Gastrocnemius medialis (tissue), 4 donors: ENCODE results near the gene LMX1B. TPM values are rescaled to one million over a fixed set of nuclear protein-coding genes. Genes with fewer than 3 reads are reported as not detected.

ENCODE experiments used
- ATAC-seq, 2 donors: fragments of 150-250 bp; one replicate each; pipeline ENCODE4 v1.9.1; 2016
- DNase-seq, 2 donors: peaks; one replicate each; pipeline ENCODE4 v3.0.0-alpha.2; 2019
- H3K27ac ChIP-seq, 4 donors: fragments of 200-600 bp; sonication (generic); 1 replicate in 1 of 4; 2 replicates in 3 of 4; pipeline ENCODE4 v1.5.1; 2016 to 2018; ENCODE audit warnings: mild to moderate bottlenecking in 2 of 4, moderate library complexity in 1 of 4
- H3K27me3 ChIP-seq, 3 donors: fragments of 200-600 bp; sonication (generic) in 2 of 3; 1 replicate in 1 of 3; 2 replicates in 2 of 3; pipeline versions ENCODE4 v1.5.1 to v1.6.0; 2016 to 2019; ENCODE audit warnings: mild to moderate bottlenecking in 1 of 3, moderate library complexity in 1 of 3
- H3K36me3 ChIP-seq, 2 donors: fragments of 200-600 bp; sonication (generic) in 1 of 2; one replicate each; pipeline ENCODE4 v1.5.1; 2017 to 2018
- H3K4me1 ChIP-seq, 2 donors: fragments of 200-600 bp; sonication (generic) in 1 of 2; one replicate each; pipeline ENCODE4 v1.5.1; 2016 to 2017; ENCODE audit warnings: mild to moderate bottlenecking in 2 of 2
- H3K4me3 ChIP-seq, 4 donors: fragments of 200-600 bp; sonication (generic) in 3 of 4; 1 replicate in 1 of 4; 2 replicates in 3 of 4; pipeline ENCODE4 v1.5.1; 2016 to 2019; ENCODE audit warnings: mild to moderate bottlenecking in 2 of 4
- H3K9me3 ChIP-seq, 3 donors: fragments of 200-600 bp; sonication (generic) in 2 of 3; 1 replicate in 1 of 3; 2 replicates in 2 of 3; pipeline ENCODE4 v1.5.1; 2016 to 2019
- POLR2A ChIP-seq, 2 donors: fragments of 450-650 bp; IDR thresholded peaks; one replicate each; pipeline ENCODE4 v1.6.1; 2017; ENCODE audit warnings: antibody characterized with exemption in 2 of 2, mild to moderate bottlenecking in 2 of 2, moderate library complexity in 2 of 2
- in situ Hi-C, 4 donors: fragments of 200-750 bp; cut with MboI; loops; one replicate each; pipeline versions ENCODE4 v1.15.0 to v1.8.0; 2017; ENCODE audit warnings: low sequenced_read_pairs in 4 of 4
- intact Hi-C: fragments of 100-400 bp; cut with DNase I; formaldehyde crosslinking; loops from one replicate; pipeline ENCODE4 v1.15.1; 2023; ENCODE audit warnings: low total_unique reads
- total RNA-seq, 4 donors: library from RNA; depleted of rRNA; stranded (reverse); fragments of >200 nt; gene quantifications; one replicate each; pipeline versions ENCODE4 v1.1.0 to v1.2.3, GENCODE V29; 2016
- TF ChIP-seq, protein P1 (sequence below), 5 experiments: fragments of 450-650 bp in 3 of 5; fragments of 200-600 bp in 2 of 5; sonication (generic) in 2 of 5; IDR thresholded peaks in 4 of 5; conservative IDR thresholded peaks in 1 of 5; 1 replicate in 4 of 5; 2 replicates in 1 of 5; pipeline ENCODE4 v1.5.1; 2016 to 2019; ENCODE audit warnings: antibody characterized with exemption in 5 of 5, mild to moderate bottlenecking in 3 of 5, moderate library complexity in 3 of 5

LMX1B gene
- total RNA-seq, 4 donors from 2014 or later, result 0.31 to 0.46 (median 0.35) TPM; not detected in 1

DNA sequence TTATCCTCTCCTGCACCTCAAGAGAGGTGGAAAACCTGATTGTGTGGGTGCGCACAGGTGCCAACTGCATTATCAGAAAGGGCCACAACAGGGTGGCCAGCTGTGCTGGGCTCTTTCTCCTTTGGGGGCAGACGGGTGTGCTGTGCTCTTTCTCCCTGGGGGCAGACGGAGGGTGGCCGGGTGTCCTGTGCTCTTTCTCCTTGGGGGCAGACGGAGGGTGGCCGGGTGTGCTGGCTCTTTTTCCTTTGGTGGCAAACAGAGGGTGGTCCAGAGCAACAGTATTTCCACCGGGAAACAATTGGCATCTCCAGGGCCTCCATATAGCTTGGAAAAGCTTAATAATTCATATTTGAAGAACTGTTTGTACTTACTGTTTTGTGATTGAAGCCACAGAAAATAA, 6.8 kb downstream of the LMX1B start:
- H3K4me3 ChIP-seq, result no peak overlapping the region
- peaks cover 53 to 72% (median 68%) of the 10 kb centered on the region in 3 donors for H3K27me3 ChIP-seq
- ATAC-seq (no peak), DNase-seq (no peak)
- intact Hi-C loops (no loop called here), in situ Hi-C loops (no loop called here)
- no peak overlapping the region for H3K27ac ChIP-seq
- TF ChIP-seq POLR2A (IDR thresholded peaks at IDR 0.05), result no peak
- H3K36me3 ChIP-seq, result no peaks in the 10 kb centered on the region
- H3K9me3 ChIP-seq, result no peaks in the 10 kb centered on the region
- peaks cover 0 to 7% of the 10 kb centered on the region in 2 donors for H3K4me1 ChIP-seq

DNA sequence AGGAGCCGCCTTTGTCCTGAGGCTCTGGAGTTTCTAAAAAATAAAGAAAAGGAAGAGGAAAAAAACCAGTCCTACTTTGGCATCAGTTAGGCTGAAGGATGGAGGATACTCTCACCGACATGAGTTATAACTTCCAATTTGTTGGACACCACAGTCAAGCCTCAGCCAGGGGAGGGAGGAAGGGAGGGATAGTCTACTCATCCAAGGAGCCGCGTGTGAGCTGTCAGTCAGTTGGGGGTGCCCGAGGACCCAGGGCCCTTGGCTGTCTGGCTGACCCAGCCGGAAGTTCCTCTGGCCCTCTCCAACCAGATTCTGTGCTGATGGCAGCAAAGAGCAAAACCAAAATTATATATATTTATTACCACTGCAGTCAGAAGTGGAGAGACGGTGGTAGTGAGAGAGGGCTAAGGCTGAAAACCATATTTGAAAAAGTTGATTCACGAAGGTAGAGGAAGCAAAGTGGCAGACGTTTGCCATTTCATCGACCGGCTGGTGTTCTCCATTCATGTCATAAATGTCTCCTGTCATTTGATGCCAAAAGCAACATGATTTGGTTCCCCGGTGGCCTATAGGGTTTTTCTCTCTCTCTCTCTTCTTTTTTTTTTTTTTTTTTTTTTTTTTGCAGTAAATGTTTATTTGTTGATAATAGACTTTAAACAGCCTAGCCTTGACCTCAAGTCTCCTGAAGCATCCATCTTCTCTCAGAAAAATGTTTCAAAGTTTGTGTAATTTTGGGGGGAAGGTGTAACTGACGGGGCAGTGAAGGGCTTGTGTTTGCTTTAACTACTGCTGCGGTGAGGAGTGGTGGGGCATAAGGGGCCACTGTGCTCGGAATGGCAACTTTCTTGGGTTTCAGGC, 7.6 kb downstream of the LMX1B start:
- H3K9me3 ChIP-seq, result no peaks in the 10 kb centered on the region
- DNase-seq, result no peak
- peaks cover 4 to 15% of the 10 kb centered on the region in 2 donors for H3K4me1 ChIP-seq
- no peak overlapping the region for H3K4me3 ChIP-seq
- no peak overlapping the region for H3K27ac ChIP-seq
- ATAC-seq, result no peak
- TF ChIP-seq, protein P1, sequence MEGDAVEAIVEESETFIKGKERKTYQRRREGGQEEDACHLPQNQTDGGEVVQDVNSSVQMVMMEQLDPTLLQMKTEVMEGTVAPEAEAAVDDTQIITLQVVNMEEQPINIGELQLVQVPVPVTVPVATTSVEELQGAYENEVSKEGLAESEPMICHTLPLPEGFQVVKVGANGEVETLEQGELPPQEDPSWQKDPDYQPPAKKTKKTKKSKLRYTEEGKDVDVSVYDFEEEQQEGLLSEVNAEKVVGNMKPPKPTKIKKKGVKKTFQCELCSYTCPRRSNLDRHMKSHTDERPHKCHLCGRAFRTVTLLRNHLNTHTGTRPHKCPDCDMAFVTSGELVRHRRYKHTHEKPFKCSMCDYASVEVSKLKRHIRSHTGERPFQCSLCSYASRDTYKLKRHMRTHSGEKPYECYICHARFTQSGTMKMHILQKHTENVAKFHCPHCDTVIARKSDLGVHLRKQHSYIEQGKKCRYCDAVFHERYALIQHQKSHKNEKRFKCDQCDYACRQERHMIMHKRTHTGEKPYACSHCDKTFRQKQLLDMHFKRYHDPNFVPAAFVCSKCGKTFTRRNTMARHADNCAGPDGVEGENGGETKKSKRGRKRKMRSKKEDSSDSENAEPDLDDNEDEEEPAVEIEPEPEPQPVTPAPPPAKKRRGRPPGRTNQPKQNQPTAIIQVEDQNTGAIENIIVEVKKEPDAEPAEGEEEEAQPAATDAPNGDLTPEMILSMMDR (IDR thresholded peaks at IDR 0.05 in 4 of 5, conservative IDR thresholded peaks at IDR 0.05 in 1 of 5), result no peak
- TF ChIP-seq POLR2A (IDR thresholded peaks at IDR 0.05), result no peak
- H3K36me3 ChIP-seq, result no peaks in the 10 kb centered on the region
- in situ Hi-C loops (no loop called here), intact Hi-C loops (no loop called here)
- H3K27me3 ChIP-seq, result peaks cover 56 to 72% (median 68%) of the 10 kb centered on the region in 3 donors

DNA sequence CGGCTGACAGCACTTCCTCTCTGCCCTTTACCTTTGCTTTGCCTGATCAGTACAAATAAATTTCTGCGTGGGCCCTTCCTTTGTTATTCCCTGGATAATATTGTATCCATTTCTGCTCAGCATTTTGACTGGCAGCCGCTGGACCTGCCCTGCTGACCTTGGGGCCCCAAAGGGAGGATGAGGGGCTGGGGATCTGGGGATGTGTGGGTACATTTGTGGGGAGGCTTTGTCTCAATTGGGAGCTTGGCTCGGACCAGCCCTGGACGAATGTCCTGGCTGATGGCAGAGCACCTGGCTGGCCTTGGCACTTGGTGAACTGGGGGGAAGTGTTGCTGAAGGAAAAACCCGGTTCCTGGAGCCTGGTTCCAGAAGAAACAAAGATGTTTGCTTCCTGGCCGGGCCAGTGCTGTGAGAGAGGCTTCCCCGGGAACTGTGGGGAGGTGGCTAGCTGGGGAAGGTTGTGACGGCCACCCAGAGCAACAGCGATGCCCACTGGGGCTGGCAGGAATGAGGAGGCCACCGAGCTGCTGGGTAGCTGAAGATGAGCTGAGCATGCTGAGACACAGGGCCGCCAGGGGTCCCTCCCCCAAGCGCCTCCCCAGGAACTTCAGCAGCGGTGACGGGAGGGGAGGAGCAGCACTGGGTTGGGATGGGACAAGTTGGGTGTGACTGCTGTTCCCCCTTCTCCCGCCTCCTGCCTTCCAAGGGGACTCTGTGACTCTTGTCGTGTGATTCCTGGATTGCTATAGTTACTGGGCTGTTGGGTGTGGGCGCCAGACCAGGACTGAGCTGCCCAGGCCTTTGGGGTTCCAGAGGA, 8.4 kb downstream of the LMX1B start:
- in situ Hi-C loops, result no loop called here
- no peaks in the 10 kb centered on the region for H3K36me3 ChIP-seq
- peaks cover 60 to 75% (median 71%) of the 10 kb centered on the region in 3 donors for H3K27me3 ChIP-seq
- intact Hi-C loops, result no loop called here
- DNase-seq, result no peak
- peaks cover 7 to 18% of the 10 kb centered on the region in 2 donors for H3K4me1 ChIP-seq
- ATAC-seq, result no peak
- no peaks in the 10 kb centered on the region for H3K9me3 ChIP-seq
- H3K4me3 ChIP-seq, result no peak overlapping the region
- H3K27ac ChIP-seq, result no peak overlapping the region
- TF ChIP-seq, protein P1 (IDR thresholded peaks at IDR 0.05 in 4 of 5, conservative IDR thresholded peaks at IDR 0.05 in 1 of 5), result no peak
- TF ChIP-seq POLR2A (IDR thresholded peaks at IDR 0.05), result no peak

DNA sequence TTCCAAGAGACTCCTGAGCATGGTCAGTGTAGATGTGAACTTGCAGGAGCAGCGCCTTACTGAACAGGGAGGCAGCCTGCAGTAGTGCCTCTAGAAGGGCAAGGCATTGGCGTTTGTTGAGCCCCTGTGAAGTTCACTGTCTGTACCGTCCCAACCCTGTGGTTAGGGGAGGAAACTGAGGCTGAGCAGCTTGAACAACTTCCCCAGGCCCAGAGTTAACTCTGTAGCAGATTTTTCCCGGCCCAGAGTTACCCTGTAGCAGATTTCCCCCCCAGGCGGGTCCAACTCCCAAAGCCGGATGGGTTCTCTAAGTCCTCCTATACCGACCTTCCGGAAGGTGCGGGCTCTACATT, 9.6 kb downstream of the LMX1B start:
- no peaks in the 10 kb centered on the region for H3K36me3 ChIP-seq
- peaks cover 7 to 18% of the 10 kb centered on the region in 2 donors for H3K4me1 ChIP-seq
- H3K4me3 ChIP-seq, result no peak overlapping the region
- no peak overlapping the region for H3K27ac ChIP-seq
- H3K27me3 ChIP-seq, result peaks cover 65 to 83% (median 77%) of the 10 kb centered on the region in 3 donors
- in situ Hi-C loops, result no loop called here
- intact Hi-C loops, result no loop called here
- DNase-seq (no peak), ATAC-seq (no peak)
- H3K9me3 ChIP-seq, result no peaks in the 10 kb centered on the region
- TF ChIP-seq, protein P1 (IDR thresholded peaks at IDR 0.05 in 4 of 5, conservative IDR thresholded peaks at IDR 0.05 in 1 of 5), result no peak
- TF ChIP-seq POLR2A (IDR thresholded peaks at IDR 0.05), result no peak
